ENCODE measurements around the gene AXL.
"Not testable (repeated sequence)": the region's sequence is repeated elsewhere in the genome, so short reads cannot be mapped to it uniquely, and the experiment has no call there.

Gene AXL

DNA sequence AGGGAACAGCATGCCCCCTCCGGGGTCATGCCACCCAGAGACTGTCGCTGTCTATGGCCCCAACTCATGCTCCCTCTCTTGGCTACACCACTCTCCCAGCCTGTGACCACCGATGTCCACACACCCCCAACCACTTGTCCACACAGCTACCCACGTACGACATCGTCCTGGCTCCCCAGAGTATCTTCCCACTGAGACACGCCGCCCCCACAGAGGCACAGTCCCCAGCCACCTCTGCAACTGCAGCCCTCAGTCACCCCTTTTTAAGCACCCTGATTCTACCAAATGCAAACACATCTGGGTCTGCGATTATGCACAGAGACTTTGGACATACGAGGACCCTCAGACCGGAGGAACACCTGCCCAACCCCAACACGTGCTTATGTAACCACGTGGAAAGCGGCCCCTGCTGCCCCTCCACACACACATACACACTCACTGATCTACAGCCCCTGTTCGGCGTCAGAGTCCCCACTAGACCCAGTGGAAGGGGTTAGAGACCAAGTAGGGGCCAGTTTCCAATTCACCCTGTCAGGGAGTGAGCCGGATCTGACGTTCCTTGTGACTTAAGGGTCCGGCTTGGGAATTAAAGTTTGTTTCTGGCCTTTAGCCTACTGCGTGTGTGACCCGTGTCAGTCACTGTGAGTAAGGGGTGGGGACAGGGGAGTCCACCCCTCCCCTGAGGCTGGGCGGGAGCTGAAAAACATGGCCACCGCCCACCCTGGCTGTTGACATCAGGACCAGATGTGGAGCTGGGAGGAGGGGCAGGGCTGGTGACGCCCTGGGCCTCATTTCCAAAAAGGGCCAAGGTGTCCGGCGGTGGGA, 11.9 kb upstream of the AXL start:
- DNase-seq (ENCODE audit: low read depth in 3 of 3) = no peak

DNA sequence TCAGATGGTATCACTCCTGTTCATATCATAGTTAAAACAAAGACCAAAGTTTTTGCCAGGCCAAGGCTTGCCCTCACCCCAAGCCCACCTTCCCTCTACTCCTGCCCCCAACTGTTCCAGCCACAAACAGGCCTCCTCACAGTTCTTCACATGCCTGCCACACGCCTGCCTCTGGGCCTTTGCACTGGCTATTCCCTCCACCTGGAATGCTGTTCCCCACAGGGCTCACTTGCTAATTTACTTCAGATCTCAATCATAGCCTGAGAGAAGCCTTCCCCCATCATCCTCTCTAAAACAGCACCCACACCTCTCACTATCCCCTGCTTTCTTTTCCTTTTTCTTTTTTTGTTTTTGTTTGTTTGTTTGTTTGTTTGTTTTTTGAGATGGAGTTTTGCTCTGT, 4.9 kb upstream of the AXL start:
- DNase-seq (ENCODE audit: low read depth in 3 of 3) = no peak

DNA sequence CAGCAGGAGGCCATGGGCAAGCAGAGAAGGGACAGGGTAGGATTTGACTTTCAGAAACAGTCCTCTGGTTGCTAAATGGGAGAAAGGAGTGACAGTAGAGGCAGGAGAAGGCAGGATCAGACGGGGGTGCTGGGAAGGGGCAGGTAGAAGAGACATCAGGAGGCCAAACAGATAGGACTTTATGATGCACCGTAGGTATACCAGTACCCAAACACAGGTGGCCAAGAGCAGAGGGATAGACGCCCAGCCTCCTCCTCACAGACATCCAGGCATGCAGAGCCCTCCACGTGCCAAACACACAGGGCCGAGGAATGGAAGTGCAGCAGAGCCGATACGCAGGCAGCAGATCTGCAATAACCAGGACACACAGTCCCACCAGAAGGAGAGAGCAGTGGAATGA, 1.3 kb upstream of the AXL start:
- no peak for DNase-seq (ENCODE audit: low read depth in 3 of 3)

DNA sequence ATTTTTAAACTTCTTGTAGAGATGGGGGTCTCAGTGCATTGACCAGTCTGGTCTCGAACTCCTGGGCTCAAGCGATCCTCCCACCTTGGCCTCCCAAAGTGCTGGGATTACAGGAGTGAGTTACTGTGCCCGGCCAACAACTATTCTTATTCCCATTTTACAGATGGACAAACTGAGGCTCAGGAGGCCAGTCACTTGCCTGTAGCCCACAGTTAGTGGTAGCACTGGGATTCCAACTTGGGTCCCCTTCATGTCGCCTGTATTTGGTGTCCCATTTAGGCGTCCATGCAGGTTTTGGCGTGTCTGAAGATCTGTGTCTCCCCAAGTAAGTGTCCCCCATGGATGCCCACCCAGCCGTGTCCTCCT, 791 bp upstream of the AXL start:
- DNase-seq (ENCODE audit: low read depth in 3 of 3) = no peak

DNA sequence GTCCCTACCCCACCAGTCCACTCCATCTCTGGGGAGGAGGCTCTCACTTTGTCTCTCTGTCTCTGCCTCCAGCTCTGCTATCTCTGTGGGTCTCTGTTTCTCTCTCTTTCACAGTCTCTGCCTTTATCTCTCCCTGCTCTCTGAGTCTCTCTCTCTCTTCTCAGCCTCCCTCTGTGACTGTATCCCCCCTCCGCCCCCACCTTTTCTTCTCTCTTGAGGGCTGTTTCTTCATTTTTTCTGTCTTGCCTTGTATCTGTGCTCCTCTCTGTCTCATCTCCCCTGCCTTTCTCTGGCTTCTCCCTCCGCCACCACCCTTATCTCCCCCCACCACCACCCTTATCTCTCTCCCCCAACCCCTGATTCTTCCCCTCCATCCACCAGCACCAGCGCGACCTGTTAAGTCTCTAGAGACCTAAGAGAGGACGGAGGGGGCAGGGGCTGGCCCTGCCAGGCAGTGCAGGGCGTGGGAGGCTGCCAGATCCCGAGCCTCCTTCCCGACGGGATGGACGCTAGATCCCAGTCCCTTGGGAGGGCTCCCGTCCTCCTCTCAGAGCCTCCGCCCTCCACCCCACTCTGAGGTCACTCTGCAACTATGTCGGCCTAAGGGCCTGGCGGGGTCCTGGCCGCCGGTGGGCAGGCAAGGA, 1.0 kb downstream of the AXL start:
- DNase-seq (ENCODE audit: low read depth in 3 of 3) = no peak

DNA sequence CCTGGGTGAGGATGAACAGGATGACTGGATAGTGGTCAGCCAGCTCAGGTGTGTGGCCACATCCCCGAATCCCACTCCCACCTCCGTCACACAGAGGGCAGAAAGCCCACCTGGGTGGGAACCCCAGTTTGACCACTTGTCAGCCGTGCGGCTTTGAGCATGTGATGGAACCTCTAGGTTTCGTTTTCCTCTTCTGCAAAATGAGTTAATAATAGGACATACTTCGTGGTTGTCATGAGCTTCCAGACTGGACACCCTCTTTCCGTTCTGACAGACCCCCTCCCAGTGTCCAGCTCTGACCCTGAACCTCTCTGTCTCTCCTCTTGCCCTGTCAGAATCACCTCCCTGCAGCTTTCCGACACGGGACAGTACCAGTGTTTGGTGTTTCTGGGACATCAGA, 1.8 kb downstream of the AXL start:
- DNase-seq (ENCODE audit: low read depth in 3 of 3) = no peak

DNA sequence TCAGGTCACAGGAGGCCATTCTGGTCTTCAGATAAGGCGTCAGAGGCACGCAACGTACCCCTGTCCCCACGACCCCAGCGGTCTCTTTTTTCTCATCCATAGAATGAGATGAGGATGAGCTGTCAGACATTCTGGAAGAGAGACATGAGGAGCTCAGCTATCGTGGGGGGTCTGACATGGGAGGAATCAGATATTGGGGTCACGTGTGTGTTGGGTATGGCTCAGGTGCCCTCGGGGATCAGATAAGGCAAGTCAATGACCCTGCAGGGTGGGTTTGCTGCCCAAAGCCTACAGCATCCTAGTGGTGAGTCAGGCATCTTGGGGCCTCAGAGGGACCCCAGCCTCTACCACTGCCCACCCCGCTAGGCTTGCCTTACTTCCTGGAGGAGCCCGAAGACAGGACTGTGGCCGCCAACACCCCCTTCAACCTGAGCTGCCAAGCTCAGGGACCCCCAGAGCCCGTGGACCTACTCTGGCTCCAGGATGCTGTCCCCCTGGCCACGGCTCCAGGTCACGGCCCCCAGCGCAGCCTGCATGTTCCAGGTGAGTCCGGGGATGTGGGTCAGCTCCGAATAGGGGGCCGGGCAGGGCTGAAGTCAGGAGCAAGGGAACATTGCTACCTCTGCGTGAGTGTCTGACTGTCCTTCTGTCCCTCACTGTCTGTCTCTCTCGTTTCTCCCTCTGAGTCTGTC, 2.6 kb downstream of the AXL start:
- no peak for DNase-seq (ENCODE audit: low read depth in 3 of 3)

DNA sequence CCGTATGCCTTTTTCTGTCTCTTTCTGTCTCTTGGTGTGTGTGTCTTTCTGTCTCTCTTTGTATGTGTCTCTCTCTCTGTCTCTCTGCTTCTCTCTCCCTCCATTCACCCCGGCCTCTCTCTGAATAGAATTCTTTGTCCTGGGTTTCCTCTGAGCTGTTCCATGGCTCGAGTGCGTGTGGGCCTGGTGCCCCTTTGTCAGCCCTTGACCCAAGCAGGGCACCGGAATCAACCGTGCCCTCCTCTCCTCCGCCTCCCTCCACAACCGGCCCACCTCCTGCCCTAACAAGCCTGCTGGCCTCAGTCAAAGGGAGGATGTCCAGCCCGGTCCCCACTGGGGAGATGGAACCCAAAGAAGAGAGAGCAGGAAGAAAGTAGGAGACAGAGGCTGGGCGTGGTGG, 3.2 kb downstream of the AXL start:
- no peak for DNase-seq (ENCODE audit: low read depth in 3 of 3)

DNA sequence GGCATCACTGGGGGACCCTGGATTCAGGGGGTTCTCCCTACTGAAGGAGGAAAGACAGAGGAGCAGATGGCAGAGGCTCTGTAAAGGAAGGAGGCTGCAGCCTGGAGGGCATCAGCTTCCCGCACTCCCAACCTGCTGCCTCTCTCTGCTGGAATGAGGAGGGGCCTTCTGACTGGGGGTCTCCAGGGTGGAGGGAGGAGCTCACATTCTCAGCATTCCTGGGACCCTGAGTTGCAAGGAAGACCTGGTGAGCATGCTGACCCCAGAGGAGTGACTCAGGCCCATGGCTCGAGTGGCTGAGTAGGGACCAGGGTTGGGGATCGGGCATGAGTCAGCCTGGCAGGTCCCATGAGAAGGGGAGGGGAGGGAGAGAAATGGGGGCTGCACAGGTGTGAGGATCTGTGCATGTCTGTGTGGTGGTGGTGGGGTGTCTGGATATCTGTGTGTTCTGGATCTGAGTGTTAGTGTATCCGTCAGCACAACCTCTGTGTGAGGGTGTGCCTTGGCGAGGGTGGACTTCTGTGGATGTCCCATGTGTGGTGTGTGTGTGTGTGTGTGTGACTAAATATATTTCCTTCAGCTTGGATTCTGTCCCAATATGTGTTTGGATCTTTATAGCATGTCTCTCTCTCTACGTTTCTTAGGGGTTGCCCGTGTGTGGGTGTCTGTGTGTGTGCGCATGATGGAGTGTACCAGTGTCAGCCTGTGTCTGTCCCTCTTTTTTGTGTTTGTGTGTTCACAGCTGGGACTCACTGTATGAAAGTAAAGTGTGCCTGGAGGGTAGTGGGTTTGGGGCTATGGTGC, 4.6 kb downstream of the AXL start:
- no peak for DNase-seq (ENCODE audit: low read depth in 3 of 3)

DNA sequence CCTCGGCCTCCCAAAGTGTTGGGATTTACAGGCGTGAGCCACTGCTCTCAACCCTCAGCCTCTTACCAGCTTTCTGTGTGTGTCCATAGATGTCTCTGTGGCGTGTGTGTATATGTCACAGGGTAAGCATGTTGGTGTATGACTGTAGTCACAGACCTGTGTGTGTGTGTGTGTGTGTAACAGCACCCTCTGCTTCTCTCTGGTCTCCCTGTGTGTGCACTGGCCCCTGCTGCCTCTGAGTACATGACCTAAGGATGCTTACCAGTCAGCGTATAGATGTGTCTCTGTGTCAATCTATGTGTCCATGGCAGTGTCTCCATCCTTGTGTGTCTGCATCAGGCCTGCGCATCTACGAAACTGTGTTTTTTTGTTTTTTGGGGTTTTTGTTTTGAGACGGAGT, 5.6 kb downstream of the AXL start:
- no peak for DNase-seq (ENCODE audit: low read depth in 3 of 3)

DNA sequence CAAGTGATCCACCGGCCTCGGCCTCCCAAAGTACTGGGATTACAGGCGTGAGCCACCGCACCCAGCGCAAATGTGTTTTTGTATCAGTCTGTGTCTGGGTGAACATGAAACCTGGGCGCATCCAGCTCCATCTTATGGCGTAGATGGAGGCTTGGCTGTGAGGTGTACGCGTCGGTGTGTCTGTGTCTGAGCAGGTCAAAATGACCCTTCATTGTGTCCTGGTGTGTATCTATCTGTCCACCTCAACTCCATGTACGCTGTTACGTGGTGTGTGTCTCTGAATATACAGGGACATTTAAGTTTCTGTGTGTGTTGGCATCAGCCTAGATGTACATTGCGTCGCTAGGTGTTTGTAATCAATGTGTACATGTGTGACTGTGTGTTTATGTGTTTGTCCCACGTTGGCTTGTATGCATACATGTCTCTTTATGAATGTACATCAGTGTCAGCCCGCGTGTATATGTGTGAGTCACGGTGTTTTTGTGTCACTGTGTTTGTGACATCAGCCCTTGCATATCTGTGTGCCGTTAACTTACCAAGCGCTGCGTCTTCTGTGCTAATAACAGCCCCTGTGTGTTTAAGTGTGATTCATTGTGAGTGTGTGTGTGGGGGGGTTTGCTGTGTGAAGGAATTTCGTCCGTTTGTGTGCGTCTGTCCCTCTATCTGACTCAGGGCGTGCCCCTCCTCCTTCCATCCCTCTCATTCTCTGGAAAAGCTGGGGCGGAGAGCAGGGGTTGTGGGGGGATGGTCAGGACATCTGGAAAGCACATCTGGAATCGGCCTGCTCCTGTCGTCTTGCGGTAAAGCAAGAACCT, 6.4 kb downstream of the AXL start:
- peak; percentile 19 to 58 (median 45) for DNase-seq (ENCODE audit: low read depth in 3 of 3)

DNA sequence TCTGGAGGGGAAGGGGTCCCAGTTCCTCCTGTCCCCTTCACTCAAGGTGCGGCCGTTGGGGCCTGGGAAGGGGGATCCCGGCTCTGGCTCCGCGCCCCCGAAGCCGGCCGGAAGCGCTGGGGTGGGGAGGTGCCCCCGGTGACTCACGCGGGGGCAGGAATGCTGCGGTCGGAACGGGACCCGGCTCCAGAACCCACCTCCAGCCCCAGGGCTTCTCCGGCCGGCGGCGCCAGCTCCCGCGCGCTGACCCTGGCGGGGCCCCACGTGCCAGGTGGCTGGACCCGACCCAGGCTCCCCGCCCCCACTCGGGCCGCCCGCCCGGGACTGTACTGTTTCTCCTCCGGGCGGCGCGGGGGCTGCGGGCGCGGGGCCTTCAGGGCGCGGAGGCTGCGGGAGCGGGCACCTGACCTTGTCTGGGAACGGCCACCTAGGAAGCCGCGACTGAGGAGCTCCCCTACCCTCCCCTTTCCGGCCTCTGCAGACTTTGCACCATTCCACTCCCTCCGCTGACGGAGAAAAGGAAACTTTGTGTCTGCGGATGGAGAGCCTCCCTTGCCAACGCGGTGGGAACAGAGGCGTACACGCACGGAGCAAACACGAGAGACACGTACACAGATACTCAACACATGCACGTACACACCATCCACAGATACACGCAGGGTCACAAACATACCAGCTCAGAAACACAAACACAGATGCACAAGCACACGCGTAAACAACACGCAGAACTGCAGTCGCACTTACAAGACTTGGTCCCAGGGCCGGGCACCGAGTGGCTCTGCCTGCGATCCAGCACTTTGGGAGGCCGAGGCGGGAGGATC, 7.2 kb downstream of the AXL start:
- peak in 2 of 3 donors; percentile 8 to 33 for DNase-seq (ENCODE audit: low read depth in 3 of 3)

DNA sequence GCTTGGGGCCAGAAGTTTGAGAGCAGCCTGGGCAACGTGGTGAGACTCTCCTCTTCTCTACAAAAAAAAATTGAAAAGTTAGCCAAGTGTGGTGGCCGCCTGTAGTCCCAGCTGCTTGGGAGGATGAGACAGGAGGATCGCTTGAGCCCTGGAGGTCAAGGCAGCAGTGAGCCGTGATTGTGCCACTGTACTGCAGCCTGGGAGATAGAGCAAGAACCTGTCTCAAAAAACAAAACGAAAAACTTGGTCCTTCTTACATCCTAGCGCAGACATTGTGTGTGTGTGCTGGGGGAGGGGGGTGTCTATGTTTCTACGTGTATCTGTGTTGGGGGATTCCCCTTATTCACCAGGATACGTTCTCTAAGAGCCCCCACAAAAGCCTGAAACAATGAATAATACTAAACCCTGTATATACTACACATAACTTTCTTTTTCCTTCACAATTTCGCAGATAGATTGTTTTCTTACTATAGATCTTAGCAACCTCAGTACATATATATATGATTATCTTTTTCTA, 7.9 kb downstream of the AXL start:
- DNase-seq (ENCODE audit: low read depth in 3 of 3) = no peak

DNA sequence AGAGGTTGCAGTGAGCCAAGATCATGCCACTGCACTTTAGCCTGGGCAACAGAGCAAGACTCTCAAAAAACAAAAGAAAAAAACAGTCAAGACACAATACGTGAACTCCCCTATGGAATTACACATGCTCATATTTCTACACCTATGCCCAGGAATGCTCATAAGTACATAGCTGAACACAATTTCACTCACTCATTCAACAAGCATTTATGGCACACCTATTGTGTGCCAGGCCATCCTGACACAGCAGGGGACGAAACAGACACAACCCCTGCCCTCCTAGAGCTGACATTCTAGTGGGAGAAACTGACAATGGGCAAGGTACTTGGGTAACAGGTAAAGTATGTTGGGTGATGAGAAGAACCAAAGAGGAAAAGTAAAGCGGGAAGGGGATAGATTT, 9.5 kb downstream of the AXL start:
- DNase-seq (ENCODE audit: low read depth in 3 of 3) = no peak

DNA sequence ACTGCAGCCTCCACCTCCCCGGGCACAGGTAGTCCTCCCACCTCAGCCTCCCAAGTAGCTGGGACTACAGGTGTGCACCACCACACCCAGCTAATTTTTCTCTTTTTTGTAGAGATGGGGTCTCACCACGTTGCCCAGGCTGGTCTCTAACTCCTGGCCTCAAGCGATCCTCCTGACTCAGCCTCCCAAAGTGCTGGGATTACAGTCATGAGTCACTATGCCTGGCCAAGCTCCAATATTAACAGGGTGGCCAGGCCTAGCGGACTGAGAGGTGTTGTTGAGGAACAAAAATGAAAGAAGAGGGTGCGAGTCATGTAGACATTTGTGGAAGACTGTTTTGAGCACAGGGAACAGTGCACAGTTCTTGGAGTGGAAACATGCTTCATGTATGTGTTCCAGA, 10.3 kb downstream of the AXL start:
- not testable (repeated sequence) for DNase-seq (ENCODE audit: low read depth in 3 of 3)

DNA sequence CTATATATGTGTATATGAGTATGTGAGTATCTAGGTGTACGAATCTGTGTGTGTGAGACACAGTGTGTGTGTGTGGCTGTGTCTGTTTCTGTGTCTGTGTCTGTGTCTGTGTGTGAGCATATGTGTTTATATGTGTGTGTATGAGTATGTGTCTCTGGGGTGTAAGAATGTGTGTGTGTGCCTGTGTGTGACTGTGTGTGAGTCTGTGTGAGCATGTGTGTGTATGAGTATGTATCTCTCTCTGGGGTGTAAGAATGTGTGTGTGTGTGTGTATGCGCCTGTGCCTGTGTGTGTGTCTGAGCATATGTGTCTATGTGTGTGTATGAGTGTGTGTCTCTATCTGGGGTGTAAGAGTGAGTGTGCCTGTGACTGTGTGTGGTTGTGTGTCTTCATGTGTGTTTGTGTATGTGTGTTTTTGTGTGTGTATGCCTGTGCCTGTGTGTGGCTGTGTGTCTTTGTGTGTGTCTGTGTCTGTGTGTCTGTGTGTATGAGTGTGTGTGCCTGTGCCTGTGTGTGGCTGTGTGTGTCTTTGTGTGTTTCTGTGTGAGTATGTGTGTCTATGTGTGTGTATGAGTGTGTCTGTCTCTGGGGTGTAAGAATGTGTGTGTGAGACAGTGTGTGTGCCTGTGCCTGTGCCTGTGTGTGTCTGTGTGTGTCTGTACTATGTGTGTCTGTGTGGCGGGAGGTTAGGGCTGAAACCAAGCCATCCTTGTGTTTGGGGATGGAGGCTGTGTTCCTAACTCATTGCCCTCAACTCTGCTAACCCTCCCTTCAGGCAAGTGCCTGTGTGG, 11.2 kb downstream of the AXL start:
- DNase-seq (ENCODE audit: low read depth in 3 of 3) = no peak

DNA sequence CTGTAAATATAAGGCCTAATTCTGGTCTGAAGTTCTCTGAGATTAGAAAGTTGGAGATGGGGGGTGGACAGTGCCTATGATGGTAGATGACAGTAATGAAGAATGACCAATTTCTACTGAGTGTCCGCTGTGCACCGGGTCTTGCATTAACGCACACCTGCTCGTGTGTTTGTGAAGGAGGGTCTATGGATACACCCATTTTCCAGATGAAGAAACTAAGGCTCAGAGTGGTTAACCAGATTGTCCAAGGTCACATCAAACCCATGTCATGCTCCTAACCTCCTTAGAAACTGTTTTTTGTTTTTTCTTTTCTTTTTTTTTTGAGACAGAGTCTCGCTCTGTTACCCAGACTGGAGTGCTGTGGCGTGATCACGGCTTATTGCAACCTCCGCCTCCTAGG, 13.7 kb downstream of the AXL start:
- no peak for DNase-seq (ENCODE audit: low read depth in 3 of 3)

DNA sequence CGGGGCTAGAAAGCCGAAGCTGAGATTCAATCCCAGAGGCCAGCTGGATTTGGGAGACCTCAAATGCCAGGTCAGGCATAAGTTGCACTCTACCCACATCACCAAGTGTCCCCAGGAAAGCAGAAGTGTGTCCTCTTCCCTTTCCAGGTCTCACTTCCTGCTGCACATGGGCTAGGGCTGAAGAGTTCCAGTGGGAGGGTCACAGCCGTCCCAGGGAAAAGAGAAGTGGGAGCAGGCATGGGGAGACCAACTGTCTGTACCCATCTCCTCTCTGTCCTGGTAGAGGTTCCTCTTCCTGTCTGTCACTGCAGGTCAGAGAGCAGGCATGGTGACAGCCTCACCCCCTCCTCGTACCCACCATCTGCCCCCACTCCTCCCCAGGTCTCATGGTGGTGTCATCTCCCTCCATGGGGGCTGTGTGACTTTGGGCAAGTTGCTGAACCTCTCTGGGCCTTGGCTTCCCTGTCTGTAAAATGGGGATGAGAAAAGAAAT, 14.8 kb downstream of the AXL start:
- DNase-seq (ENCODE audit: low read depth in 3 of 3) = no peak

DNA sequence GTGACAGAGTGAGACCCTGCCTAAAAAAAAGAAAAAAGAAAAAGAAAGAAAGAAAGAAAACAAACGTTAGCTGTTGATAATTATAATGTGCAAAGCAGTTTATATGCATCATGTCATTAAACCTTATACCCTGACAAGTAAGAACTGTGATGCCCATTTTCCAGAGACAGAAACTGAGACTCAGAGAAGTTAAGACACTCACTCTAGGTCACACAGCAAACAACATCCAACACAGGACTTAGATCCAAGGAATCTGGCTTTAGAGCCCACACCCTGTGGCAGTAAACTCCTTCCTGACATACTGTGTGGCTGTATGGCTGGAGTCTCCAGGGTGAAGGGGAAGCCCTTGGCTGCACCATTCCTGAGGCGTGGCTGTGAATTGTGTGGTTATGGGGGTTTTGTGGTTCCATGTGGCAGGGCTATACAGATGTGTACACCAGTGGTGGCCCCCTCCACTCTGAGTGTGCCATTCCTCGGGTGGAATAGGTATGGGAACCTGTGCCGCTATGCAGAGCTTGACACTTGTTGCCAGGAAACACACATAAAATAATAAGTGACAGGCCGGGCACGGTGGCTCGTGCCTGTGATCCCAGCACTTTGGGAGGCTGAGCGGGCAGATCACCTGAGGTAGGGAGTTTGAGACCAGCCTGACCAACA, 15.6 kb downstream of the AXL start:
- no peak for DNase-seq (ENCODE audit: low read depth in 3 of 3)
